OCI-LY1 (cell line): ENCODE measurements around the gene TMEM272.

Experiments used
- CTCF ChIP-seq: fragments of 200-600 bp; sonication (generic), shearing (Covaris generic); IDR thresholded peaks from 2 replicates; pipeline ENCODE4 v1.5.1; 2017; ENCODE audit warnings: mild to moderate bottlenecking, antibody characterized with exemption, low read length, moderate library complexity, mixed read lengths
- EZH2 ChIP-seq: fragments of 200-600 bp; sonication (generic), shearing (Covaris generic); IDR thresholded peaks from 2 replicates; pipeline ENCODE4 v1.8.0; 2017; ENCODE audit warnings: borderline replicate concordance, mixed run types, mild to moderate bottlenecking, antibody characterized with exemption, low read length, moderate library complexity, mixed read lengths

GRCh38 chr13:51869916-51870315 lies 24.9 kb upstream of the TMEM272 start:
- no peak for TF ChIP-seq CTCF
- TF ChIP-seq EZH2 = no peak
